GM19395 (cell line): ENCODE data around the gene TNNC1.

ENCODE experiments used
- ATAC-seq: cut with Tn5 transposase; IDR thresholded peaks from one replicate; pipeline ENCODE4 v1.9.1; 2021; ENCODE audit warnings: mild to moderate bottlenecking, moderate library complexity; ENCODE audit not compliant: unreplicated experiment

TNNC1 gene

DNA sequence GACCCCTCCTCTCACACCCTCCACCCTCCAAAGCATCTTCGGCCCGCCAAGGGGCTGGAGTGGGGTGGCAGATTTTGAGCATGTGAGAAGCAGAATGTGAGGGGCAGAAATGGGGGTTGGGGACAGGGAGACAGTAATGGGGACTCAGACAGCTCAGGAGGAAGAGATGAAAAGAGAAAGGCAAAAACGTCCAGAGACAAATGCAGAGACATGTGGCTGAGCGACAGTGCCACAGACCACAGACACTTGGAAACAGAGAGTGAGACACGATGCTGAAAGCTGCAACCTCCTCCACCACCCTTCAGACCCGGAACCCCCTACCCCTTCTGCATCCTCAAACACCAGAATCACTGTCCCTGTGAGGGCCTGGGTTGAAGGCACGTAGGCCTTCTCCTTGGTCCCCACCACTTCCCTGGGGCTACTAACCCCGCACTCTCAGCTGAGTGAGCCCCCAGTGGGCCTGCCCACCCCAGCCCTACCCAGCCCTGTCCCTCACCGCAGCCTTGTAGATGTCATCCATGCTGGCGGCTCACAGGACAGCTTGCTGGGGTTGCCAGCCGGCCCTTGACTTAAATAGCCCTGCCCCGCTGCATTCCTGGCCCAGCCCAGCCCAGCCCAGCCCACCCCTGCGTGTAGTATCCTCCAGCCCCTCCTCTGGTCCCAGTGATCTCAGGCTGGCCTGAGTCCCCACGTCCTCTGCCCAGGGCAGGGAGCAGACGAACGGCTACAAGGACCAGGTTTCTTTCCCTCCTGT is at the start of gene TNNC1:
Gene TNNC1, minus strand, starts transcription at position 546 of the 754 bp plus-strand sequence. Its CDS starts 26 bp downstream, at position 520.
- no peak for ATAC-seq

DNA sequence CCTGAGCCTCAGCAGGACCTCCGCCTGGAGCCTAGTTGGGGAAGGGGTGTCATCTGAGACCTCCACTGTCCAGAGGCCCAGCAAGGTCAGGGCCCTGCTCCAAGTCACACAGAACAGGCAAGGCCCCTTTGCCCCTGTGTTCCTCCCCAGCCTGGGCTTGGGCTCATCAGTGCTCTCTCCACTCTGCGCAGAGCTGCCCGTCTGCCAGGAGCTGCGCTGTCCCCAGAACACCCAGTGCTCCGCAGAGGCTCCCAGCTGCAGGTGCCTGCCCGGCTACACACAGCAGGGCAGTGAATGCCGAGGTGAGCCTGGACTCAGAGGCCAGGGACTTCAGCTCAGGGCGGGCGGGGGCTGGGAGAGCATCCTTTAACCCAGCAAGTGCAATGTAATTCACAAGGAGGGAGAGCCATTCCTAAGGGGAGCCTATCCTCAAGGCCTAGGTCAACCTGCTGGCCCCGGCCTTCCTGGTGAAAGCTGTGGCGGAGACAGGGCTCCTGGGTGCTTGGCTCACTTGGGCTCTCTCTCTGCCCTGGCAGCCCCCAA is 49.0 kb upstream of the TNNC1 start:
- ATAC-seq: no peak

- no peak for ATAC-seq
Observed at GRCh38 chr3:52502001-52502400, 48.2 kb upstream of the TNNC1 start.

DNA sequence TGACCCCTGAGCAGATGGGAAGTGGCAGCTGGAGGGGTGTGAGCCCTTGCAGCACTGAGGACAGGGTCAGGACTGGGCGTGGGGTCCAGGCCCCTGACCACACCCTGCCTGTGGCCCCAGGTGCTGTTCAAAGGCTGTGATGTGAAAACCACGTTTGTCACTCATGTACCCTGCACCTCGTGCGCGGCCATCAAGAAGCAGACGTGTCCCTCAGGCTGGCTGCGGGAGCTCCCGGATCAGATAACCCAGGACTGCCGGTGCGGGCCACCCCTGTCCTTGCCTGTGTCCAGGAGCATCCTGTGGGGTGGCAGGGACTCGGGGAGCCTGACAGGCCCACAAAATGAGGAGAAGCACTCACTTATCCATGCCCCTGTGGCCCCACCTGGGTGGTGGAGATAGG is 47.2 kb upstream of the TNNC1 start:
- ATAC-seq: no peak

GRCh38 chr3:52498137-52499054 is 44.6 kb upstream of the TNNC1 start:
- ATAC-seq: no peak

- ATAC-seq: no peak
Observed at GRCh38 chr3:52495777-52496602, 42.1 kb upstream of the TNNC1 start.

DNA sequence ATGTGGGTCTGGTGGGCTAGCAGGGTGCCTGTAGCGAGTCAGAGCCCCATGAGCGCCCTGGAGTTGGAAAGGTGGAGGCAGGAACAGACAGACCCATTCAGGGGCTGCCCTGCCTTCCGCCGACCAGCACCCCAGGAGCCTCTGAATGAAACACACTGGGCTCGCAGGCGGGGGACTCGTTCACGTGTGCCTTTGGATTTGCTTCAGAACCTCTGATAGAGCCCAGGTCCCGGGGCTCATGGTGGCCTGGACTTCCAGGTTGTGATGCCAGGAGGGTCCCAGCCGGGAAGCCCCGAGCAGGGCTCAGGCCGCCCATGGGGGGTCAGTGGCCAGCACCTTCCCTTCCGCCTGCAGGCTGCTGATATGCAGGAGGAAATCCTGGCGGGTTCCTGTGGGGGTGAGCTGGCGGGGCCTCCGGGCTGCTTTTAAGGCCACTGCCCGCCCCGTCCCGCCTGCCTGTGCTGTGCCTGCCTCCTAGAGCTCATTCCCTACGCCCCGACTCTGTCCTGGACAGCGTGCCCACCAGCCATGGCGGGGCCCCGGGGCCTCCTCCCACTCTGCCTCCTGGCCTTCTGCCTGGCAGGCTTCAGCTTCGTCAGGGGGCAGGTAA is 41.1 kb upstream of the TNNC1 start, which contains the start of gene STAB1:
Gene STAB1, plus strand, starts transcription at position 453 of the 610 bp plus-strand sequence. Its CDS starts 76 bp downstream, at position 529.
- no peak for ATAC-seq

GRCh38 chr3:52494445-52494844 is 40.6 kb upstream of the TNNC1 start:
- ATAC-seq: no peak

DNA sequence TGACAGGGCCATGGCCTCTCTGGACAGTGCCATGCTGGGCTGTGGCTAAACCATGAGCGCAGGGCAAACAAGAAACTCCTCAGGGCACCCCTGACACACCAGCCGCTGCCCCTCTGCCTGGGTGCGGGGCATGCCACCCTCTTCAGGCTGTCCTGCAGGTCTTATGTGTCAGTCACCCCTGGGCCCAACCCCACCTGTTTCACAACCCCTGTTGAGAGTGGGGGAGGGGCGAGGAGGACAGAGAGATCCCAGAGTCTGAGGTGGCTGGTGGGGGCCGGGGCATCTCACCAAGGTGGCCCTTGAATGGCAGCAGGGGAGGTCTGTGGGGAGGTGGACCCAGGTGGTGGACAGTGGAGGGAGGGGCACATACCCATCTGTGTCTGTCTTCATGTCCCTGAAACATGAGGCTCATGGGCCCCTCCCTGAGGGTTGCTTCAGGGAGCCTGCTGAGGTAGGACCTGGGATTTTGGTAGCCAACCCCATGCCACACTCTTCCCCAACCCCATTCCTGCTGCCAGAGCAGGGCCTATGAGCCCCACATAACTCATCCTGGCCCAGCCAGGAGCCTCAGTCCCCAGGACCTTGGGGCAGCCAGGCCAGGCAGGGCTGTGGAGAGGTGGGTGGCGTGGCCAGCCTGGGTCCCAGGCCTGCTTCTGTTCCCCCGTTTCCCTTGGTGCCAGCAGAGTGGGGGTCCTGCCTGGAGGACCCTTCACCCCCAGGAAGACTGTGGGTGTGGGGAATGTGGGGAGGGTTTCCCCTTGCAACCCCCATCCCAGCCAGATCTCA is 39.6 kb upstream of the TNNC1 start:
- no peak for ATAC-seq

GRCh38 chr3:52492059-52492458 is 38.2 kb upstream of the TNNC1 start:
- ATAC-seq: no peak

DNA sequence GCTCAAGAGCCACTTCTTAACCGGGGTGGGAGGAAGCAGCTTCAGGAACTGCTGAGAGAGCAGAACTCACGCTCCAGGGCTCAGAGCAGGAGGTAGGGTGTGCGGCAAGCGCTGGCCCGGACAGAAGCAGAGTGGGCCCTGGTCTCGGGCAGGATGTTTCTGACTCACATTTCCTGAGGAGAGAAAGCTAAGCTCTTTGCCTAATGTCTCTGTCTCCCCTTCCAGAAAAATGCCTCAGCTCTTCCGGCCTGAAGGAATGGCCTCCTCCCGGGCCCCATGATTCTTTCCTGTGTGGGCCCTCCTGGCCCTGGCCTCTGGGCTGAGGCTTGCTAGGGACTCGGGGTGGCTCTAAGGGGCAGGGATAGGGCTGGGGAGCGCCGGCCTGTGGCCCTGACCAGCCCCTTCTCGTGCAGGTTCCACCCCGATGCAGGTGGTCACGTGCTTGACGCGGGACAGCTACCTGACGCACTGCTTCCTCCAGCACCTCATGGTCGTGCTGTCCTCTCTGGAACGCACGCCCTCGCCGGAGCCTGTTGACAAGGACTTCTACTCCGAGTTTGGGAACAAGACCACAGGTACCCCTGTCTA is 37.2 kb upstream of the TNNC1 start:
- ATAC-seq: no peak

- no peak for ATAC-seq
Observed at GRCh38 chr3:52490035-52490938, 36.4 kb upstream of the TNNC1 start.

DNA sequence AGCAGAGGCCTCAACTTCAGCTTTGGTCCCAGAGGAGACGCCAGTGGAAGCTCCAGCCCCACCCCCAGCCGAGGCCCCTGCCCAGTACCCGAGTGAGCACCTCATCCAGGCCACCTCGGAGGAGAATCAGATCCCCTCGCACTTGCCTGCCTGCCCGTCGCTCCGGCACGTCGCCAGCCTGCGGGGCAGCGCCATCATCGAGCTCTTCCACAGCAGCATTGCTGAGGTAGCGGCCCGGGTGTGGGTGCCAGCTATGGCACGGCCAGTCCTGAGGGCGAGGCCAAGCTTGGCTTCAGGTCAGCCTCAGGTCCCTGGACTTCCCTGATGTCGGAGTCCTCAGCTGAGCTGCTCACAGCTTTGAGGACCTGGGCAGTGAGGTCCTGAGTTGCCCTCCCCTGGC is 35.6 kb upstream of the TNNC1 start:
- ATAC-seq: no peak

GRCh38 chr3:52488746-52489145 is 34.9 kb upstream of the TNNC1 start:
- no peak for ATAC-seq

DNA sequence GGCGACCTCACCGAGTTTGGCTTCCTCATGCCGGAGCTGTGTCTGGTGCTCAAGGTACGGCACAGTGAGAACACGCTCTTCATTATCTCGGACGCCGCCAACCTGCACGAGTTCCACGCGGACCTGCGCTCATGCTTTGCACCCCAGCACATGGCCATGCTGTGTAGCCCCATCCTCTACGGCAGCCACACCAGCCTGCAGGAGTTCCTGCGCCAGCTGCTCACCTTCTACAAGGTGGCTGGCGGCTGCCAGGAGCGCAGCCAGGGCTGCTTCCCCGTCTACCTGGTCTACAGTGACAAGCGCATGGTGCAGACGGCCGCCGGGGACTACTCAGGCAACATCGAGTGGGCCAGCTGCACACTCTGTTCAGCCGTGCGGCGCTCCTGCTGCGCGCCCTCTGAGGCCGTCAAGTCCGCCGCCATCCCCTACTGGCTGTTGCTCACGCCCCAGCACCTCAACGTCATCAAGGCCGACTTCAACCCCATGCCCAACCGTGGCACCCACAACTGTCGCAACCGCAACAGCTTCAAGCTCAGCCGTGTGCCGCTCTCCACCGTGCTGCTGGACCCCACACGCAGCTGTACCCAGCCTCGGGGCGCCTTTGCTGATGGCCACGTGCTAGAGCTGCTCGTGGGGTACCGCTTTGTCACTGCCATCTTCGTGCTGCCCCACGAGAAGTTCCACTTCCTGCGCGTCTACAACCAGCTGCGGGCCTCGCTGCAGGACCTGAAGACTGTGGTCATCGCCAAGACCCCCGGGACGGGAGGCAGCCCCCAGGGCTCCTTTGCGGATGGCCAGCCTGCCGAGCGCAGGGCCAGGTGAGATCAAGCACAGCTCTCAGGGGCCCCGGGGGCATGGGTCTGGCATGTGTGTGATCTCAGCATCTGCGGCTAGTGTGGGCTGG is 34.2 kb upstream of the TNNC1 start:
- no peak for ATAC-seq

- ATAC-seq: no peak
Observed at GRCh38 chr3:52487050-52487787, 33.4 kb upstream of the TNNC1 start.
